Left forelimb (tissue), 1 donor: ENCODE measurements around the gene S100P.
"Not testable (repeated sequence)": the region's sequence is repeated elsewhere in the genome, so short reads cannot be mapped to it uniquely, and the experiment has no call there.

ENCODE experiments used
- DNase-seq: peaks from one replicate; pipeline ENCODE4 v3.0.0-alpha.2; 2018; ENCODE audit warnings: low spot score

Gene S100P

GRCh38 chr4:6724421-6725111 is 30.9 kb downstream of the S100P start:
- no peak for DNase-seq

DNA sequence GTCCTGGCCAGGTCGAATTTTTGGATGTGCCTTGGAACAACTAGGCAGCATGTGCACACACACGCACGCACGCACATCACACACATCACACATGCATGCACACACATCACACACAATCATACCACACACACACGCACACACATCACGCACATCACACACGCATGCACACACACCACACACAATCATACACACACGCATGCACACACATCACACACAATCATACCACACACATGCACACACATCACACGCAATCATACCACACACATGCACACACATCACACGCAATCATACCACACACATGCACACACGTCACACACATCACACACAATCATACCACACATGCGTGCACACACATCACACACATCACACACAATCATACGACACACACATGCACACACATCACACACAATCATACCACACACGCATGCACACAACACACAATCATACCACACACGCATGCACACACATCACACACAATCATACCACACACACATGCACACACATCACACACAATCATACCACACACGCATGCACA is 31.8 kb downstream of the S100P start:
- not testable (repeated sequence) for DNase-seq

DNA sequence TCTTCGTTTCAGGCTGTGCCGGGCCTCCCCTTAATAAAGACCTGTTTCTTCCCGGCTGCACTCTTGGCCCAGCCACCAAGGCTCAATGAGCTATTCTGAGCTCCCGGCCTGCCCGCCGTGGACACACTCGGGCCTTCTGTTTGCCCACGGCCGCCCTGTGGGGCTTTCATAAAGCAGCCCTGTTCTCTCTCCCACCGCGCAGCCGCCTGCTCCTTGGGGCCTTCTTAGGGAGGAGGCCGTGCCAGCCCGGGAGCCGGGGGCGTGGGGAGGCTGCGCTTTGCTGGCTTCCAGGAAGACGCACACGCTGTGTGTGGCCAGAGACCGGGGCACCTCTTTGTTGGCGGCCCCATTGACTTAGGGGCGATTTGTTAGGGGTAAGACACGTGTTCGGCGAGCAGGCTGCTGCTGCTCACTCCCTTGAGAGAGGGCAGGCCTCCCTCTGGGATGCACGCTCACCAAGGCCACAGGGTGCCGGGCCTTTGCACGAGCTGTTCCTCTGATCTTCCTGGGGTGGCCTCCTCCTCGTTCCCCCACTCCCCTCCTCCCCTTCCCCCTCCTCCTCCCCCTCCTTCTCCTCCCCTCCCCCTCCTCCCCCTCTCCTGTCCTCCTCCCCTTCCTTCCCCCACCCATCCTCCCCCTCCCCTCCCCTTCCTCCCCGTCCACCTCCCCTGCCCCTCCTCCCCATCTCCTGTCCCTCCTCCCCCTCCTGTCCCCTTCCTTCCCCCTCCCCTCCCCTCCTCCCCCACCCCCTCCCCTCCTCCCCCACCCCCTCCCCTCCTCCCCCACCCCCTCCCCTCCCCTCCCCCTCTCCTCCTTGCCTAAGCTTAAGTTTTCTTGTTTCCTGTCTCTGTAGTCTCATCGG is 33.6 kb downstream of the S100P start:
- DNase-seq = no peak

DNA sequence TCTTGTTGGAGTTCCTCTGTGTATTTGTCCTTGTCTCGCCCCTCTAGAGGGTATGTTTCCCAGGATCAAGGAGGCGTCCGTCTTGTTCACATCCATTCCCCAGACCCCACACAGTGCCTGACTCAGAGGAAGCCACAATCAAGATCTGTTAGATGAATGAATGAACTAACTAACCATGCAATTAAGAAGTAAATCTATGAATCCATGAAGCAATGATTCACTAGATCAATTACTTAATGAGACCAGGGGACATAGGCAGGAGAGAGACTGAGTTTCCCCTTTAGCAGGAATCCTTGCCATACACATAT is 34.2 kb downstream of the S100P start:
- no peak for DNase-seq

DNA sequence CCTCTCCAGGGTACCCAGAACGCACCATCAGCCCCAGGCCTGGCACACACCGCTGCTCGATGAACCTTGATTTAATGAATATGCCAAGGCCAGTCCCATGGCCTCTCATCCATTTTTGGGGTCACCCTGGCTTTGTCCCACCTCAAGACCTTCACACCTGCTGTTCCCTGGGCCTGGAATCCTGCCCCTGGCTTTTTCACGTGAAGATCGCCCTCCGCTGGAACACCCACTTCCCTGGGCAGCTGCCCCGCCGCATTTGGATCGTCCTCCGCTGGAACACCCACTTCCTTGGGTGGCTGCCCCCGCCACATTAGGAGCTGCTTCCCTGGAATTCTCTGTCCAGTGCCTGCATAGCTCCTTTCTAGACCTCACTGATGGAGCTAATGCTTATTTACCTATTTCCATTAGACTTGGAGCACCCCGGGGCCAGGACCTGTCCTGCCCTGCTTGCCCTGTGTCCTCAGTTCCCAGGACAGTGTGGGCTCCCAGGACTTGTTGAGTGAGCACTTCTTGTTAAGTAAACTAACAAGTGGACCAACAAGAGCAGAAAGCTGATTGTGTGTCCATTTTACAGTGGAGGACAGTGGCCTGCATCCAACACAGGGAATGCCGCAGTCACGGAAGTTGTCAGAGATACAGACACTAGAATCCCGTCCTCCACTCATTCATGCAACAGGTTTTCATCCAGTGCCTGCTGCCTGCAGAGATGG is 34.8 kb downstream of the S100P start:
- DNase-seq = no peak

DNA sequence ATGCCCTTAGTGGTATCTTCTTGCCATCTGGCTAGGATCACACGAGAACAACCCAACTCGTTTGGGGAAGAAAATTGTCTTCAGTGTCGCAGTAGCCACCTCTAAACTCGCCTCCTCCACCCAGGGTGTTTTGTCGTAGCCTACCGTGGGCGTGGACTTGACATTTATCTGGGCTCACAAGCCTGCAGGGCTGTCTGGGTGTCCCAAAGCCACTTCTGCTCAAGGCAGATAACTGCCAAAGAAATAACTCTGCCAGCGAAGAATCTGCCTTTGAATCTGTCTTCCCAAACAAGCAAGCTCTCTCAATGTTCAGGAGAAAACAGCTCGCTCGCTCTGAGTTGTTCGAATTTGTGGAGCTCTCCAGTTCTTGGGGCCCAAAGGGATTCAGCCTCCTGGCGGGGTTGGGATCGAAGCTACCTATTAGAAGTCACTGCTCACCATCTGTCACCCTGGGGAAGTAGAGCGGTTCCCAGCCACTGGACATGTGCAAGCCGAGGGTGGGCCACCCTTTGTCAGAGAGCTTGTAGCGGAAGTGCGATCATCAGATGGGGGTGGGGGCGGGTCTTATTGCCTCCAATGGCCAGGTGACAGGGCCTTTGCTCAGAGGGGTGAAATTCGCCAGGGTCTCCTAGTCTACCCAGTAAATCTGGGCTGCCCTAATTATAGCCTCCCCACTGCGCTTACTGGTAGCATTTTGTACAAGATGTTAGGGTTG is 37.1 kb downstream of the S100P start:
- DNase-seq = no peak

- no peak for DNase-seq
These were observed 37.6 kb downstream of the S100P start for GRCh38 chr4:6731318-6731675.

DNA sequence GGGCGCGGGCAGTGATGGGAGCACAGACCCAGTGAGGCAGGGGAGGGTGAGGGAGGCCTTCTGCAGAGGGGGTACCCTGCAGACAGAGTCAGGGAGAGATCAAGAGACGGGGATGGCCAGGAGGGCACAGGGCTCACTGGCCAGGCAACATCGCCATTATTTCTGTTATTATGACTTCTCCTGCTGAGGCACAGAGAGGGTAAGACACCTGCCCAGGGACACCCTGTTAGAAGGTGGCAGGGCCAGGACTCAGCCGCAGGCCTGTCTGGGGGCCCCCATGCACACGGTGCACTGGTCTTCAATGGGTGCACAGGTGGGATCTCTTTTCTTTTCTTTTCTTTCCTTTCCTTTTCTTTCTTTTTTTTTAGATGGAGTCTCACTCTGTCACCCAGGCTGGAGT is 38.1 kb downstream of the S100P start:
- no peak for DNase-seq

- no peak for DNase-seq
These were observed 39.0 kb downstream of the S100P start for GRCh38 chr4:6732441-6733357.

- DNase-seq = no peak
These were observed 39.9 kb downstream of the S100P start for GRCh38 chr4:6733358-6734164.

DNA sequence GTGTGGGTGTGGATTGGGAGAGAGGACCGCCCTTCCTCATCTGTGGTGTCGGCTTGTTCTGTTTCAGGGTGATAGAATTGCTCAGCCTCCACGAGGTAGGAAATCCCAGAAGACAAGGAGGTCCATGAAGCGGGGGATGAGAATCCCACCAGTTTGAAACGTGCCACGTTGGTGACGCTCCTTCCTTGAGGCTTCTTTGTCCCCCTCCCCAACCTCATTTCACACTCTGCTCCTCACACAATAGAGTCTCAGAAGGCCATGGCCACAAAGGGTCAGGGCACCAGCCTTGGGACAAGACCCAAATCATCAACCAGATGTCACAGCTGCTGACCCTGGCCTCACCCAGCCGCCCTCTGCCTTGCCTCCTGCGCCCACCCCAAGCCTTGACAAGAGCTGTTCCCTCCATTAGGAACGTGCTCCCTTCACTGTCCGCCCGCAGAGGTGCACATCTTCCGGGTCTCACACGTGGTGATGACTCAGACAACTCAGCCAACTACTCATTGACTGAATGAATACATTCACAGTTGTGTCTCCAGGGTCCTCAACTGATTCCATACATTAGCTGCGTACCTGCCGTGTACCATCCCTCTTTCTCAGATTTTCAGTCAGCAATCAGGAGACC is 40.6 kb downstream of the S100P start:
- DNase-seq = no peak

DNA sequence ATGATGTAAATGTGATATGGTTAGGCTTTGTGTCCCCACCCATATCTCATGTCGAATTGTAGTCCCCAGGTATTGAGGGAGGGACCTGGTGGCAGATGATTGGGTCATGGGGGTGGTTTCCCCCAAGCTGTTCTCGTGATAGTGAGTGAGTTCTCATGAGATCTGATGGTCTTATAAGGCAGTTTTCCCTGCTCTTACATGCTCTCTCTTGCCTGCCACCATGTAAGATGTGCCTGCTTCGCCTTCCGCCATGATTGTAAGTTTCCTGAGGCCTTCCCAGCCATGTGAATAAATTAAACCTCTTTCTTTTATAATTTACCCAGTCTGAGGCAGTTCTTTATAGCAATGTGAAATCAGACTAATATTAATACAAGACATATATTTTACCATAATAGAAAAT is 46.2 kb downstream of the S100P start:
- DNase-seq = no peak

GRCh38 chr4:6740347-6740746 is 46.7 kb downstream of the S100P start:
- DNase-seq = no peak

- no peak for DNase-seq
These were observed 48.8 kb downstream of the S100P start for GRCh38 chr4:6742507-6742906.

- no peak for DNase-seq
These were observed 49.3 kb downstream of the S100P start for GRCh38 chr4:6742989-6743388.
